Neural cell (in vitro differentiated cells): Measurements from ENCODE around the gene DBNDD2.

Source experiments
- POLR2AphosphoS5 ChIP-seq: IDR thresholded peaks from 2 replicates; pipeline ENCODE4 v1.6.1; 2012
- REST ChIP-seq: IDR thresholded peaks from 2 replicates; pipeline ENCODE4 v1.6.1; 2012; ENCODE audit warnings: borderline replicate concordance

GRCh38 chr20:45406260-45407066, 1.6 kb upstream of the DBNDD2 start:
- TF ChIP-seq POLR2AphosphoS5 (no peak), REST (no peak)
